H9 (cell line): ENCODE measurements around the gene FAM43B. TPM values are rescaled to one million over a fixed set of nuclear protein-coding genes. Genes with fewer than 3 reads are reported as not detected.
A peak's percentile ranks its signal among the peaks of the same experiment; 100 is the strongest.

Source experiments
- DNase-seq: peaks from one replicate; pipeline ENCODE4 v3.0.0-alpha.2; 2017
- H2AFZ ChIP-seq: one replicate; pipeline ENCODE4 v1.6.1; 2013; ENCODE audit warnings: mild to moderate bottlenecking, low read length, control low read depth, moderate library complexity
- H2AK5ac ChIP-seq: 2 replicates; pipeline ENCODE4 v1.6.1; 2013; ENCODE audit warnings: low read length, control low read depth, mixed read lengths; ENCODE audit not compliant: insufficient read length
- H2BK120ac ChIP-seq: one replicate; pipeline ENCODE4 v1.6.1; 2013; ENCODE audit warnings: low read depth, mild to moderate bottlenecking, low read length, control low read depth, inconsistent platforms; ENCODE audit not compliant: poor library complexity, severe bottlenecking
- H2BK12ac ChIP-seq: 2 replicates; pipeline ENCODE4 v1.6.1; 2013; ENCODE audit warnings: low read length, control low read depth, mixed read lengths, low read depth; ENCODE audit not compliant: insufficient read length
- H2BK15ac ChIP-seq: 2 replicates; pipeline ENCODE4 v1.6.1; 2013; ENCODE audit warnings: low read depth, low read length, control low read depth
- H2BK20ac ChIP-seq: one replicate; pipeline ENCODE4 v1.6.1; 2013; ENCODE audit warnings: low read depth, mild to moderate bottlenecking, low read length, control low read depth, inconsistent platforms; ENCODE audit not compliant: poor library complexity, severe bottlenecking
- H2BK5ac ChIP-seq: 2 replicates; pipeline ENCODE4 v1.6.1; 2013; ENCODE audit warnings: low read length, control low read depth, mixed read lengths; ENCODE audit not compliant: insufficient read length
- H3K14ac ChIP-seq: 2 replicates; pipeline ENCODE4 v1.6.1; 2013; ENCODE audit warnings: low read length, control low read depth; ENCODE audit not compliant: insufficient read depth
- H3K18ac ChIP-seq: 2 replicates; pipeline ENCODE4 v1.6.1; 2013; ENCODE audit warnings: low read depth, mild to moderate bottlenecking, mixed read lengths, low read length, control low read depth; ENCODE audit not compliant: insufficient read length
- H3K23ac ChIP-seq: 2 replicates; pipeline ENCODE4 v1.6.1; 2013; ENCODE audit warnings: low read length, control low read depth, mixed read lengths, low read depth; ENCODE audit not compliant: insufficient read length
- H3K23me2 ChIP-seq: 2 replicates; pipeline ENCODE4 v1.6.1; 2013; ENCODE audit warnings: low read depth, mild to moderate bottlenecking, mixed read lengths, low read length, control low read depth; ENCODE audit not compliant: insufficient read length, poor library complexity, severe bottlenecking
- H3K27ac ChIP-seq: 2 replicates; pipeline ENCODE4 v1.5.1; 2013; ENCODE audit warnings: low read length, control low read depth, mixed read lengths, low read depth; ENCODE audit not compliant: insufficient read length
- H3K27me3 ChIP-seq: 2 replicates; pipeline ENCODE4 v1.6.1; 2013; ENCODE audit warnings: low read length, control low read depth, inconsistent platforms; ENCODE audit not compliant: insufficient read depth
- H3K4ac ChIP-seq: 2 replicates; pipeline ENCODE4 v1.6.1; 2013; ENCODE audit warnings: low read depth, mild to moderate bottlenecking, control low read depth, inconsistent platforms, low read length, moderate library complexity
- H3K4me1 ChIP-seq: 2 replicates; pipeline ENCODE4 v1.6.1; 2013; ENCODE audit warnings: low read length, control low read depth, inconsistent platforms; ENCODE audit not compliant: insufficient read depth
- H3K4me2 ChIP-seq: 2 replicates; pipeline ENCODE4 v1.6.1; 2013; ENCODE audit warnings: low read length, control low read depth, mixed read lengths; ENCODE audit not compliant: insufficient read length, insufficient read depth
- H3K56ac ChIP-seq: 2 replicates; pipeline ENCODE4 v1.6.1; 2013; ENCODE audit warnings: low read depth, mild to moderate bottlenecking, mixed read lengths, low read length, control low read depth; ENCODE audit not compliant: insufficient read length
- H3K79me1 ChIP-seq: 2 replicates; pipeline ENCODE4 v1.6.1; 2013; ENCODE audit warnings: low read depth, mild to moderate bottlenecking, moderate library complexity, low read length, control low read depth, inconsistent platforms; ENCODE audit not compliant: insufficient read depth, poor library complexity, severe bottlenecking
- H3K79me2 ChIP-seq: 2 replicates; pipeline ENCODE4 v1.6.1; 2013; ENCODE audit warnings: low read length, control low read depth, inconsistent platforms; ENCODE audit not compliant: insufficient read depth
- H3K9ac ChIP-seq: 2 replicates; pipeline ENCODE4 v1.6.1; 2013; ENCODE audit warnings: low read length, control low read depth, mixed read lengths; ENCODE audit not compliant: insufficient read length; ENCODE audit errors: extremely low read depth
- H3K9me3 ChIP-seq: one replicate; pipeline ENCODE4 v1.6.1; 2013; ENCODE audit warnings: low read depth, low read length, inconsistent platforms; ENCODE audit not compliant: control insufficient read depth
- H3T11ph ChIP-seq: one replicate; pipeline ENCODE4 v1.6.1; 2013; ENCODE audit warnings: mild to moderate bottlenecking, low read length, control low read depth, inconsistent platforms
- H4K20me1 ChIP-seq: one replicate; pipeline ENCODE4 v1.6.1; 2013; ENCODE audit not compliant: control insufficient read depth, insufficient read length, insufficient read depth
- H4K5ac ChIP-seq: 2 replicates; pipeline ENCODE4 v1.6.1; 2013; ENCODE audit warnings: low read depth, mild to moderate bottlenecking, mixed read lengths, low read length, control low read depth; ENCODE audit not compliant: insufficient read length
- H4K8ac ChIP-seq: replicated peaks from 2 replicates; pipeline ENCODE4 v1.6.1; 2013; ENCODE audit warnings: low read length, control low read depth, mixed read lengths, low read depth; ENCODE audit not compliant: insufficient read length
- H4K91ac ChIP-seq: 2 replicates; pipeline ENCODE4 v1.6.1; 2013; ENCODE audit warnings: low read depth, mild to moderate bottlenecking, moderate library complexity, mixed read lengths, low read length, control low read depth; ENCODE audit not compliant: insufficient read length
- H3K27ac Mint-ChIP-seq, 3 experiments: 2 replicates in 2 of 3; 3 replicates in 1 of 3; pipeline ENCODE4 v1.8.0; 2020 to 2021; ENCODE audit warnings: mixed read lengths in 3 of 3, mild to moderate bottlenecking in 1 of 3, moderate library complexity in 1 of 3
- H3K27me3 Mint-ChIP-seq: 2 replicates; pipeline ENCODE4 v1.8.0; 2021; ENCODE audit warnings: low read depth, mild to moderate bottlenecking, moderate library complexity, mixed read lengths
- H3K36me3 Mint-ChIP-seq, 3 experiments: 2 replicates in 2 of 3; 3 replicates in 1 of 3; pipeline ENCODE4 v1.8.0; 2020 to 2021; ENCODE audit warnings: low read depth in 3 of 3, mixed read lengths in 3 of 3; ENCODE audit not compliant: insufficient read depth in 1 of 3
- H3K4me1 Mint-ChIP-seq, 2 experiments: 2 replicates each; pipeline ENCODE4 v1.8.0; 2020; ENCODE audit warnings: mixed read lengths in 2 of 2
- H3K4me3 Mint-ChIP-seq, 2 experiments: 2 replicates in 1 of 2; 3 replicates in 1 of 2; pipeline ENCODE4 v1.8.0; 2020 to 2021; ENCODE audit warnings: mild to moderate bottlenecking in 2 of 2, mixed read lengths in 2 of 2, moderate library complexity in 1 of 2
- H3K9me3 Mint-ChIP-seq, 2 experiments: 2 replicates in 1 of 2; 3 replicates in 1 of 2; pipeline ENCODE4 v1.8.0; 2020; ENCODE audit warnings: mild to moderate bottlenecking in 2 of 2, mixed read lengths in 2 of 2, moderate library complexity in 1 of 2
- CTCF ChIP-seq: fragments of 200-600 bp; sonication (generic); conservative IDR thresholded peaks from 3 replicates; pipeline ENCODE4 v1.8.0; 2021; ENCODE audit warnings: antibody characterized with exemption, mild to moderate bottlenecking
- WGBS: extraction: QIAGEN DNeasy Blood & Tissue Kit; methylation state at CpG from one replicate; pipeline ENCODE4 v1.1.7; 2013; ENCODE audit warnings: missing lambda C conversion rate, low lambda C conversion rate, mixed read lengths; ENCODE audit not compliant: insufficient read length; ENCODE audit errors: extremely low coverage; 5-methylcytosine and 5-hydroxymethylcytosine counted together
- total RNA-seq: library from RNA; stranded (reverse); gene quantifications from 2 replicates; pipeline ENCODE4 v1.2.1, GENCODE V29; 2021

Gene FAM43B
- total RNA-seq, 1 experiment from 2014 or later = 0.22 TPM

- peak; percentile 95 for DNase-seq
- no peaks in the 10 kb centered on the region for H3K9me3 ChIP-seq
- H3K14ac ChIP-seq = peak within 1 kb of the TSS; percentile 19; the same call in 1 of the 2 replicates
Observed at GRCh38 chr1:20507564-20508410, 44.6 kb upstream of the FAM43B start, which contains the start of gene MUL1. TSS of gene MUL1 (minus strand) at chr1:20508151. CDS start at chr1:20508024, 127 bp downstream.

More at GRCh38 chr1:20507564-20508410, 44.6 kb upstream of the FAM43B start, which contains the start of gene MUL1:
- Histone ChIP-seq H3K9ac (peak within 1 kb of the TSS; percentile 84), H2BK120ac (no peak within 1 kb of the TSS), H4K5ac (no peak within 1 kb of the TSS), H4K91ac (no peak within 1 kb of the TSS), H2BK12ac (no peak within 1 kb of the TSS), H3K23ac (no peak within 1 kb of the TSS), H4K8ac (no peak within 1 kb of the TSS), H3K56ac (no peak within 1 kb of the TSS), H2BK5ac (no peak within 1 kb of the TSS), H3K18ac (no peak within 1 kb of the TSS), H3K27me3 (no peaks in the 10 kb centered on the region), H3K4ac (no peak within 1 kb of the TSS), H3K27ac (no peak within 1 kb of the TSS), H2AFZ (no peak within 1 kb of the TSS), H3K79me2 (peaks cover 4% of the 10 kb centered on the region; the same call in 1 of the 2 replicates), H2AK5ac (no peak within 1 kb of the TSS), H3K23me2 (peaks cover 3% of the 10 kb centered on the region), H2BK15ac (no peak within 1 kb of the TSS), H2BK20ac (no peak within 1 kb of the TSS), H3K4me1 (no peaks in the 10 kb centered on the region), H4K20me1 (no peaks in the 10 kb centered on the region), H3T11ph (no peak within 1 kb of the TSS), H3K4me2 (peak within 1 kb of the TSS; percentile 99), H3K79me1 (peaks cover 3% of the 10 kb centered on the region)
- H3K9me3 Mint-ChIP-seq = no peaks in the 10 kb centered on the region
- peaks cover 0 to 5% of the 10 kb centered on the region in 2 experiments; a peak in 2 of 4 replicates for H3K4me1 Mint-ChIP-seq
- H3K36me3 Mint-ChIP-seq = peaks cover 0 to 8% (median 0%) of the 10 kb centered on the region in 3 experiments; a peak in 2 of 7 replicates
- peak within 1 kb of the TSS; percentile 10 to 91 (median 88); a peak in 5 of 7 replicates for H3K27ac Mint-ChIP-seq
- peak within 1 kb of the TSS; percentile 88 to 90 for H3K4me3 Mint-ChIP-seq
- no CpG with 5 or more reads among the region's 58 CpGs for WGBS
- no peak for TF ChIP-seq CTCF
- peaks cover 40% of the 10 kb centered on the region for H3K27me3 Mint-ChIP-seq
